ENCODE results near the gene MTHFSD. TPM values are rescaled to one million over a fixed set of nuclear protein-coding genes. Genes with fewer than 3 reads are reported as not detected.
"Not testable (repeated sequence)": the region's sequence is repeated elsewhere in the genome, so short reads cannot be mapped to it uniquely, and the experiment has no call there.

MTHFSD gene
- 16.1 TPM for total RNA-seq

DNA sequence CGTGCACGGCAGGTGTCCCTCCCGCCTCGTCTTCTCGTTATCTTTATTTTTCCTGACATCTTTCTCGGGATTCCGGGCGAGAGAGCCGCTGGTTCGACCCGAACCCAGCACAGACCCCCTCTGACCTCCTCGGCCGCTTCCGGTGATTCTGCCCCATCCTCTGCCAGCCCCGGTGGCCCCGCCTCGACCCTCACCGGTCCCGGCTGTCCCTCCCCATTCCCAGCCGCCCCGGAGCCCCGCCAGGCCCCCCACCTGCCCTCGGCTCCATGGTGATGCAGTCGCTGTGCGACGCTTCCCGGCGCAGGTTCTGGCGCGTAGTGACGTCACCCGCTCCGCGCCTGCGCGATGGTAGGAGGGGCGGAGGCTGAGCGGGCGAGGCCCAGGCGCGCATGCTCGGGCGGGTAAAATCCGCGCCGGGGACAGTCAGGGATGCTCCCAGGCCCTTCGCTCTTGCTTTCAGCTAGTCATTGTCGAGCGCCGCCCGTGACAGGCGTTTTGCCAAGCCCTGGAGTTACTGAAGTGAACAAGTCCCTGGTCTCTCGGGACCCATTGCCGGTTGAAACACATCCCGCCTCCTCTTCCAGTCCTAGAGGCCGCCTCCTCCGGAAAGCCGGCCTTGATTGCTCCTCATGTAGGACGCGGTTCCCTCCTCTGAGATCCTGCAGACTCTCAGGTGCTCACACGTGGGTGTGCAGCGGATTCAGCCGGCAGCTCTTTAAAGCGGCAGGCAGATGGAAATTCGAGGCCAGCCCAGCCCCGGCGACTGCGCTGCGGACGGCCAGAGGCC lies at the start of gene MTHFSD:
Gene MTHFSD, minus strand, starts transcription at position 319 of the 787 bp plus-strand sequence. Its CDS starts 51 bp downstream, at position 268.
- DNase-seq: peak; percentile 84

DNA sequence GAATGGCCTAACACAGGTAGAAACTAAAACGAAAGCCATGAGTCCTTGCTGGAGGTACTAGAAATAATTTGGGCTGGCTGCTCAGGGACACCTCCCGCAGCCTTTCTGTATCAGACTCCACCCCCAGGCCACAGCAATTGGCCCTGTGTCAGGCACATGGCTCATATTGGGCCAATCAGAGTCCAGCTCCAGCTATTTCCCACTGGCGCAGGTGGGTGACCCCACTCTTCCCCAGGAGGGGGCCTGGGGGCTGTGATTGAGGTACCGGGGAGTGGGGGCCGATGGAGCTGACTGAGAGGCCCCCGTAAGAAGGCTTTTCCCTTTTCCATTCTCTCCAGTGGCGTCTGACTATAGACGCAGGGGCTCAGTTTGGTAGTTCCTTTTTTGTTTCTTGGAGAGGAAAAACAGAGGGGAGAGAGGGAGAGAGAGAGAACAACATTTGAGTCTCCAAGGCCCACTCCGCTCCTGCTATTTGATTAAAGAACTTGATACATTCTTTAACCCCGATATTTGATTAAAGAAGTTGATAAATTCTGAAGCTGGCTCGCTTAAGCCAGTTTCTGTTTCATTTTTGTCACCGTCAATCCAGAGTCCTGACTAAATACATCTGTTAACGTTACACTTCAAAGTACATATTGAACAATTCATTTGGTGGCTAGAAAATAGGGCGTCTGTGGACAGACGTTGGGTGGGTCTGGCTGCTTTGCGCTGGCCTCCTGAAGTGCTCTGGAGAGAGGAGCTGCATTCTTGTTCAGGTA lies 49.6 kb upstream of the MTHFSD start:
- no peak for DNase-seq

GRCh38 chr16:86602521-86602920 lies 47.5 kb upstream of the MTHFSD start:
- DNase-seq: no peak

DNA sequence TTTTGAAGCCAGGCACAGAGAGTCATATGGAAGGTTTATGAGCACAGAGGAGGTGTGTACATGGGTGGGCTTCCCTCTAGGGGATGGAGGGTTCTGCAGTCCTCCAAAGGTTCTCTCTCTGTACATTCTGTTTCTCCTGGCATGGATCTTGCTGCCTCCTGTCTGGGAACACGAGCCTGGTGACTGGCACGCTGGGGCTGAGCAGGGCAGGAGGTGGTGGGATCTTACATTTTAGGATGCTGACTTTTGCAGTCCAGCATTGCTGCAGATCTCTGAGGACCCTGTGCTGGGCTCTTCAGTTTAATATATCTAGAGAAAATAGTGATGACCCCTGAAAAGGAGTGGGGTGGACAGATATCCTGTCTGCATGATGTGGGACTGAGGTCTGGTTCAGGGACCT lies 46.3 kb upstream of the MTHFSD start:
- no peak for DNase-seq

GRCh38 chr16:86598607-86599565 lies 43.9 kb upstream of the MTHFSD start:
- no peak for DNase-seq

DNA sequence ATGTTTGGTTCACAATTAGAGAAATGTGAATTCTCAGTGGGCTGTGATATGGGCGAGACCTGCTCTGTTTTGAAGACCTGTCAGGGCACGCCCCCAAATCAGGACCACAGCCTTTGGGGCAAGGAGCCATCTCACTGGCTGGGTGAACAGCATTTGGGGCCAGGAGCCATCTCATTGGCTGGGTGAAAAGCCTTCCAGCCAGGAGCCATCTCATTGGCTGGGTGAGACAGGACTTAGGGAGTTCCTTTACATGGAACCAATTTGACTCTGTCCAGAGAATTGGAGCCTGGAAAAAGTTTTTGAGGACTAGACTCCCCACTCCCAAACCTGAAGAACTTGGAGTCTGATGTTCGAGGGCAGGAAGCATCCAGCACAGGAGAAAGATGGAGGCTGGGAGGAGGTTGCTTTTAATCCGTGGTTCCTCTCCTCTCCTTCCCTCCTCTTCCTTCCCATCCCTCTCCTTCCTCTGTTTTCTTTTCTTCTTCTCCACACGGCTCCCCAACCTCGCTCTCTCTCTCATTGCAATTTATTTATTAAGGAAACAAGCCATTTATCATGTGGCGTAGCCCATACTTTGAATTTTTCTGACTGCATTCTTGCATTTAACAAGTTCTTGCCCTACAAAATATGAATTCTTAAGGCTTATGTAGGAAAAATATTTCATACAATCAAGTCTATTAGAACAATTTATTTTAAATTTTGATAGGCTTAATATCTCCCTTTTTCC lies 43.0 kb upstream of the MTHFSD start:
- DNase-seq: no peak

DNA sequence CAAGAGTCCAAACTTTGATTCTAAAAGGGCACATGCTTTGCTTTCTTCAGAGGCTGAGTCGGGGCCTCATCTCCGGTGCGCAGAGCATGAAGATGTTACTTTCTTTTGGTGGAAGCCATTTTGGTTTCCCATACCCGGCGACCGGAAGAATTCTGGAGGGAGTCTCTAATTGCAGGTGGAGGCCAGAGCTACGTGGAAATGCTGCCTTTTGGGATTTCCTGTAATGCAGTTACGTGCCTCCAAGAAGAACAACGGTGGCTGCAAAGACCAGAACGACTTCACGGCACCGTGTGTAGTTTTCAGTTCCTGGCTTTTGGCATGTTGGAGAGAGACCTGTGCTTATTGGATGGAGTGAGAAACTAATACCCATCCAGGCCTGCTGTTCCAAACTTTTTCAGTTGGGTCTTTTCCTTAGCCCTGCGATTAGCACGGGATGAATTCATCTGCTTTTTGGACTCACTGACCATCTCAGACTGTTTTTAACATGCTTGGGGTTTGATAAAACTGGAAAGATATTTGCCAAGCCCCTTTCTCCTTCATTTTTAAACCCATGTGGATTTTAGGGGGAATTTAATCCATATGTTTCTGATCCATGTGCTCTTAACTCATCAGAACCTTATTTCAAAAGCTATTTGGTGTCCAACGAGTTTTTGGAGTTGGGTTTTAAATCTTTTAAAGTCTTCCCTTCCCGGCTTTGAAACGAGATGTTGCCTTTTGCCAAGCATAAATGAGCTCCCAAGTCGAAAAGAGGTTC lies 42.3 kb upstream of the MTHFSD start:
- DNase-seq: no peak

- DNase-seq: no peak
These were observed 41.1 kb upstream of the MTHFSD start for GRCh38 chr16:86595983-86596605.

GRCh38 chr16:86594721-86595120 lies 39.7 kb upstream of the MTHFSD start:
- DNase-seq: no peak

DNA sequence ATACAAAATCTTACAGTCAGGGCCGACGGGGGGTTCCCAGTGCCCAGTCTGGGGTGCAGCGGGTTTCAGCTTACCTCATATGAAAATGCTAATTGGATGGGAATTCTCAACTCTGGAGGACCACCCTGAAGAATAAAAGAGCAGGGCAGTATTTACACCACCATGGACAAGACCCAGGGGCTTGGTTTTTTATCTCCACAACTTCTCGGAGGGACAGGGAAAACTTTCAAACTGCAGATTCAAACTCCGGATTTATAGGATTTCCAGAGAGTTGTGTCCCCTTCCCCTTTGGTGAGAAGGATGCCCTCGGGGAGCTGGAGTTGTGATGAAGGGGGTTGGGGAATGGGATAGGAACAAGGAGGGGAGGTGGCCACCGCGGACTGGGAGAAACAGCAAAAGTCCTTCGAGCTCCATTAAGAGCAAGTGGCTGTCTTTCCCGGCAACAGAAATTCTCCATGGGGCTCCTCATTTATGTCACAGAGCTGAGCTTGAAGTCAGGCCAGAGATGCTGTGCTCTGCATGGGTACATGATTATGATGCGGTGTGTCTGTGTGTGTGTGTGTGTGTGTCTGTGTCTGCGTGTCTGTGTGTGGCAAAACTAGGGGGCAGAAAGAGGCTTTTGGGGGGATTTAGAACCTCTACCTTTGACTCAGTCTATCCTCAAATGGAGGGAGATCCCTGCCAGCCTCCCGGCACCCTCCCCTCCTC lies 39.0 kb upstream of the MTHFSD start:
- DNase-seq: no peak

- no peak for DNase-seq
These were observed 36.2 kb upstream of the MTHFSD start for GRCh38 chr16:86591270-86591669.

- DNase-seq: no peak
These were observed 35.6 kb upstream of the MTHFSD start for GRCh38 chr16:86590501-86591144.

DNA sequence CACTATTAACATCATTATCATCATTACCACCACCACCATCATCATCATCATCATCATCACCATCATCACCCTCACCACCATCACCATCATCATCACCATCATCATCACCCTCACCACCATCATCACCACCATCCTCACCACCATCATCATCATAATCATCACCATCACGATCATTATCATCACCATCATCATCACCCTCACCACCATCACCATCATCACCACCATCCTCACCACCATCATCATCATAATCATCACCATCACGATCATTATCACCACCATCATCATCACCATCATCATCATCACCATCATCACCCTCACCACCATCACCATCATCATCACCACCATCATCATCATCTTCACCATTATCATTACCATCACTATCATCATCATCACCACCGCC lies 32.9 kb upstream of the MTHFSD start:
- DNase-seq: not testable (repeated sequence)

GRCh38 chr16:86587487-86587886 lies 32.5 kb upstream of the MTHFSD start:
- no peak for DNase-seq

DNA sequence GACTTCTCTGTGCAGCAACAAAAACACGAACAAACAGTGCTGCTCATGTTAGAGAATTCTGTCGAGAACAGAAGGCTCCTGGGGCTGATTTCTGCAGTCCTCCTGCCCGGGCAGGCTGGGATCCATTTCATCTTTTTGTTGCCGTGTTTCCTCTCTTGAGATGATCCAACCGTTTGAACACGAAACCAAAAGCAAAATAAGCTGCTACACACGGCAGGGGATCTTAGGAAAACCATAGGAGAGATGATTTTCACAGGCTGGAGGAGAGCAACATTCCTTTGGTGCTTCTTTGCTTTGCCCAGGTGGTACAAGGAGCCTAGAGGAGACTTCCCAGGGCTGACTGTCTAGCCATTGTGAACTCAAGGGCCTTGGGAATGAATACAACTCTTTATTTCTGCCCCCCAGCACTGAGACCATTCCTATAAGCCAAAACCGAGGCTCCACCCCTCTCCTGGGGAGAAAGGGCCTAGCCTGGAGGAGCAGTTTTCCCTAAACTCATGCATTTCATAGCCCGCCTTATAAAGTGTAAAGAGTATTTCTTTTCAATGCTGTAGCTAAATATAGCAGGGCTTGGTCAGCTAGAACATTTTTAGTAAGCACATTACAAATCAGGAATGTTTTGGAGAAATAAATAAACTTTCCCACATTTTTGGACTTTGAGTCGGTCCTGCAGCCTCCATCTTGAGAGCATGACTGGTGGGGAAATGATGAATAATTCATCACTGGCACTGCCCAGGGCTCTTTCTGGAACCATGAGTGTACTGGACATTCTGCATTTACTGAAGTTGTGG lies 31.0 kb upstream of the MTHFSD start:
- DNase-seq: no peak

- DNase-seq: no peak
These were observed 30.0 kb upstream of the MTHFSD start for GRCh38 chr16:86584726-86585721.

DNA sequence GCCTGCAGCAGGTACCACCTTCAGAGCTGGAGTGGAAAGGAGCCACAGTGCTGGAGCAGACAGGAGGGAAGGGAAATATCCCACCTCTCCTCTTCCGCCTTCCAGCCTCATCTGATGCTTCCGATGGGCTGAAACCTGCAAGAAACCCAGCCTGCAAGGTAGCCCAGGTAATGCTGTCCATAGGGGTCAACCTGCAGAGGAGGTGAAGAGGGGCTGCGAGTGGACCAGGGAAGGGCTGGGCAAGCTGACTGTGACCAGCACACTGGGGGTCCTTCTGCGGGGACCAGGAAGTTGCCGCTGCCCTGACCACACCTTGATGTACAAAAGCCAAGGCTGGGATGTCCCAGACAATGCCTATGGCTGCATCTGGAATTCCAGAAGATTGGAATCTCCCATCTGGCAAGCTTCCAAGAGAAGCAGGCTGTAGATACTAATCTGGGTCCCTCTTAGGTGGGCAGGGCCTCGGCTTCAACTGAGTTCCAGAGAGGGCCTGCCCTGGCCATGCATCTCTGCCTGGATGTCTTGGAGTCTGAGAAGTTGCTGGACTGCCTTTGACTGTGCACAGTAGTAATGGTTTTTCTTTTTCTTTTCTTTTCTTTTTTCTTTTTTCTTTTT lies 29.1 kb upstream of the MTHFSD start:
- no peak for DNase-seq

Measured in skin of body (tissue), 2 donors.